Ishikawa (cell line): Measurements from ENCODE around the gene CKLF.

Source experiments
- CEBPB ChIP-seq: IDR thresholded peaks from 2 replicates; pipeline ENCODE4 v1.6.1; 2012
- CREB1 ChIP-seq: IDR thresholded peaks from 2 replicates; pipeline ENCODE4 v1.6.1; 2012; ENCODE audit warnings: low read depth
- EGR1 ChIP-seq: IDR thresholded peaks from 2 replicates; pipeline ENCODE4 v1.6.1; 2012
- EP300 ChIP-seq: IDR thresholded peaks from 2 replicates; pipeline ENCODE4 v1.6.1; 2012; ENCODE audit warnings: borderline replicate concordance
- FOXM1 ChIP-seq: IDR thresholded peaks from 2 replicates; pipeline ENCODE4 v1.6.1; 2012; ENCODE audit warnings: low read depth, borderline replicate concordance
- NFIC ChIP-seq: IDR thresholded peaks from 2 replicates; pipeline ENCODE4 v1.6.1; 2012
- RAD21 ChIP-seq: IDR thresholded peaks from 2 replicates; pipeline ENCODE4 v1.6.1; 2012; ENCODE audit warnings: low read depth
- REST ChIP-seq: IDR thresholded peaks from 2 replicates; pipeline ENCODE4 v1.6.1; 2012; ENCODE audit warnings: low read depth, mild to moderate bottlenecking
- TAF1 ChIP-seq: IDR thresholded peaks from 2 replicates; pipeline ENCODE4 v1.6.1; 2012; ENCODE audit warnings: low read depth, mild to moderate bottlenecking
- TCF12 ChIP-seq: IDR thresholded peaks from 2 replicates; pipeline ENCODE4 v1.6.1; 2012; ENCODE audit warnings: low read depth
- TEAD4 ChIP-seq: IDR thresholded peaks from 2 replicates; pipeline ENCODE4 v1.6.1; 2012
- YY1 ChIP-seq: IDR thresholded peaks from 2 replicates; pipeline ENCODE4 v1.6.1; 2012; ENCODE audit warnings: low read depth
- ZBTB7A ChIP-seq: IDR thresholded peaks from 2 replicates; pipeline ENCODE4 v1.6.1; 2012; ENCODE audit warnings: low read depth
- TF ChIP-seq, protein P1 (sequence below): IDR thresholded peaks from 2 replicates; pipeline ENCODE4 v1.6.1; 2012
- TF ChIP-seq, protein P2 (sequence below): IDR thresholded peaks from 2 replicates; pipeline ENCODE4 v1.6.1; 2012

The CKLF gene

GRCh38 chr16:66551348-66551759, 1.0 kb upstream of the CKLF start:
- TF ChIP-seq EGR1 (no peak), YY1 (no peak), TCF12 (no peak)

- TF ChIP-seq REST (no peak), NFIC (no peak), FOXM1 (no peak), YY1 (no peak), EGR1 (no peak), ZBTB7A (no peak), TCF12 (no peak), CEBPB (no peak), CREB1 (no peak), TAF1 (no peak), EP300 (no peak), TEAD4 (no peak), RAD21 (no peak)
- TF ChIP-seq, protein P1, sequence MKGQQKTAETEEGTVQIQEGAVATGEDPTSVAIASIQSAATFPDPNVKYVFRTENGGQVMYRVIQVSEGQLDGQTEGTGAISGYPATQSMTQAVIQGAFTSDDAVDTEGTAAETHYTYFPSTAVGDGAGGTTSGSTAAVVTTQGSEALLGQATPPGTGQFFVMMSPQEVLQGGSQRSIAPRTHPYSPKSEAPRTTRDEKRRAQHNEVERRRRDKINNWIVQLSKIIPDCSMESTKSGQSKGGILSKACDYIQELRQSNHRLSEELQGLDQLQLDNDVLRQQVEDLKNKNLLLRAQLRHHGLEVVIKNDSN = no peak
- TF ChIP-seq, protein P2, sequence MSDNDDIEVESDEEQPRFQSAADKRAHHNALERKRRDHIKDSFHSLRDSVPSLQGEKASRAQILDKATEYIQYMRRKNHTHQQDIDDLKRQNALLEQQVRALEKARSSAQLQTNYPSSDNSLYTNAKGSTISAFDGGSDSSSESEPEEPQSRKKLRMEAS = no peak
Observed at GRCh38 chr16:66551788-66552285, 539 bp upstream of the CKLF start.

GRCh38 chr16:66553223-66553622, 847 bp downstream of the CKLF start:
- TF ChIP-seq CREB1 (no peak), RAD21 (no peak), REST (no peak), TEAD4 (no peak), CEBPB (no peak), ZBTB7A (no peak), TAF1 (no peak), TCF12 (no peak), FOXM1 (no peak), EP300 (no peak), YY1 (no peak), NFIC (no peak), EGR1 (no peak)
- TF ChIP-seq, protein P2 = no peak
- TF ChIP-seq, protein P1 = no peak

DNA sequence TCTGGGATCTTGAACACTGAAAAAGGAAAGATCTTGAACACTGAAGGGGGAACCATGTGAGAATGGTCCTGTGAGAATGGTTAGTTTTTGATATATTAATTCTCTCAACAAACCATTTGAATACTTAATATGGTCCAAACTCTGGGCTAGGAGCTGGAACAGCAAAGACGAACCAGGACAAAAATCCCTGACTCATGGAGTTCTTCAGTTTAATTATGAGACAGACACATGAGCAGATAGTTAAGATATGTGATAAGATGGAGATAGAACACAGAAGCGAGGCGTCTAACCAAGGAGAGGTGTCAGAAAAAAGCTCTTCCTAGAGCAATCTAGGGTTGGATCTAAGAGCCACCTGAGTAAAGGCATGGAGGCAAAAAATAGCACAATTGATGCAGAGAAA, 1.6 kb downstream of the CKLF start:
- TF ChIP-seq ZBTB7A = no peak
- TF ChIP-seq REST = no peak
- TF ChIP-seq TEAD4 = no peak
- no peak for TF ChIP-seq YY1
- TF ChIP-seq, protein P2 = no peak
- no peak for TF ChIP-seq EGR1
- no peak for TF ChIP-seq RAD21
- TF ChIP-seq, protein P1 = no peak
- no peak for TF ChIP-seq EP300
- no peak for TF ChIP-seq CEBPB
- no peak for TF ChIP-seq TAF1
- no peak for TF ChIP-seq CREB1
- no peak for TF ChIP-seq TCF12
- TF ChIP-seq FOXM1 = no peak
- no peak for TF ChIP-seq NFIC
